ENCODE results near the gene FILIP1L. TPM values are rescaled to one million over a fixed set of nuclear protein-coding genes. Genes with fewer than 3 reads are reported as not detected.

Gene FILIP1L
- total RNA-seq, 1 donor from 2014 or later, result 48.5 TPM

GRCh38 chr3:100125161-100125938 is 11.0 kb upstream of the FILIP1L start:
- no peak for DNase-seq (ENCODE audit: low spot score)

- DNase-seq (ENCODE audit: low spot score), result no peak
Observed at GRCh38 chr3:100124201-100124761, 10.0 kb upstream of the FILIP1L start.

GRCh38 chr3:100123112-100123511 is 8.8 kb upstream of the FILIP1L start:
- DNase-seq (ENCODE audit: low spot score), result no peak

- no peak for DNase-seq (ENCODE audit: low spot score)
Observed at GRCh38 chr3:100122321-100122720, 8.0 kb upstream of the FILIP1L start.

- DNase-seq (ENCODE audit: low spot score), result no peak
Observed at GRCh38 chr3:100120693-100121092, 6.4 kb upstream of the FILIP1L start.

- no peak for DNase-seq (ENCODE audit: low spot score)
Observed at GRCh38 chr3:100120012-100120411, 5.7 kb upstream of the FILIP1L start.

- DNase-seq (ENCODE audit: low spot score), result no peak
Observed at GRCh38 chr3:100117093-100117492, 2.8 kb upstream of the FILIP1L start.

GRCh38 chr3:100113723-100114412 is 433 bp downstream of the FILIP1L start:
- no peak for DNase-seq (ENCODE audit: low spot score)

GRCh38 chr3:100111728-100112127 is 2.6 kb downstream of the FILIP1L start:
- no peak for DNase-seq (ENCODE audit: low spot score)

- no peak for DNase-seq (ENCODE audit: low spot score)
Observed at GRCh38 chr3:100110162-100110561, 4.1 kb downstream of the FILIP1L start.

- DNase-seq (ENCODE audit: low spot score), result no peak
Observed at GRCh38 chr3:100108464-100109079, 5.7 kb downstream of the FILIP1L start.

GRCh38 chr3:100107221-100107814 is 7.0 kb downstream of the FILIP1L start:
- no peak for DNase-seq (ENCODE audit: low spot score)

GRCh38 chr3:100106531-100107141 is 7.7 kb downstream of the FILIP1L start:
- DNase-seq (ENCODE audit: low spot score), result no peak

GRCh38 chr3:100106094-100106493 is 8.2 kb downstream of the FILIP1L start:
- no peak for DNase-seq (ENCODE audit: low spot score)

- DNase-seq (ENCODE audit: low spot score), result no peak
Observed at GRCh38 chr3:100105501-100105900, 8.8 kb downstream of the FILIP1L start.

GRCh38 chr3:100104817-100105413 is 9.4 kb downstream of the FILIP1L start:
- DNase-seq (ENCODE audit: low spot score), result no peak

GRCh38 chr3:100104442-100104798 is 9.9 kb downstream of the FILIP1L start:
- DNase-seq (ENCODE audit: low spot score), result no peak

- DNase-seq (ENCODE audit: low spot score), result no peak
Observed at GRCh38 chr3:100103558-100104441, 10.5 kb downstream of the FILIP1L start.

- no peak for DNase-seq (ENCODE audit: low spot score)
Observed at GRCh38 chr3:100102757-100103156, 11.5 kb downstream of the FILIP1L start.

- no peak for DNase-seq (ENCODE audit: low spot score)
Observed at GRCh38 chr3:100100425-100100824, 13.9 kb downstream of the FILIP1L start.

Data from mesenteric fat pad (tissue), 1 donor.